Measurements from ENCODE around the gene CORO2A. TPM values are rescaled to one million over a fixed set of nuclear protein-coding genes. Genes with fewer than 3 reads are reported as not detected.

CORO2A gene
- total and polyA plus RNA-seq, 2 of the 8 experiments (the other 6 are each of a cell fraction or from before 2014, with no cell fraction given) = 13.7 to 27.9 TPM

GRCh38 chr9:98095401-98095800 lies 97.0 kb downstream of the CORO2A start (continued):
- no peak for TF ChIP-seq ATF3 (IDR thresholded peaks at IDR 0.05; ENCODE audit: insufficient read depth, low read depth, low read length)
- no peak for TF ChIP-seq SUZ12 (IDR thresholded peaks at IDR 0.05; ENCODE audit: low read length)
- TF ChIP-seq CHD7 (IDR thresholded peaks at IDR 0.05; ENCODE audit: insufficient replicate concordance, low read length) = no peak
- TF ChIP-seq RAD21 (IDR thresholded peaks at IDR 0.05 in 1 of 2, conservative IDR thresholded peaks at IDR 0.05 in 1 of 2; ENCODE audit: low read depth in 2 of 2, low read length in 2 of 2) = no peak
- no peak for TF ChIP-seq SIX5 (IDR thresholded peaks at IDR 0.05; ENCODE audit: low read depth, low read length)
